Vagina (tissue), 2 donors: ENCODE results near the gene KRTAP5-3.

Source experiments
- CTCF ChIP-seq, 3 experiments: fragments of 450-650 bp in 2 of 3; fragments of 200-600 bp in 1 of 3; sonication (generic) in 1 of 3; IDR thresholded peaks; one replicate each; pipeline ENCODE4 v1.5.1; 2017 to 2019; ENCODE audit warnings: antibody characterized with exemption in 3 of 3, mild to moderate bottlenecking in 2 of 3, moderate library complexity in 2 of 3
- POLR2A ChIP-seq, 2 donors: fragments of 450-650 bp; IDR thresholded peaks; one replicate each; pipeline ENCODE4 v1.6.1; 2017; ENCODE audit warnings: antibody characterized with exemption in 2 of 2, mild to moderate bottlenecking in 2 of 2, moderate library complexity in 2 of 2

DNA sequence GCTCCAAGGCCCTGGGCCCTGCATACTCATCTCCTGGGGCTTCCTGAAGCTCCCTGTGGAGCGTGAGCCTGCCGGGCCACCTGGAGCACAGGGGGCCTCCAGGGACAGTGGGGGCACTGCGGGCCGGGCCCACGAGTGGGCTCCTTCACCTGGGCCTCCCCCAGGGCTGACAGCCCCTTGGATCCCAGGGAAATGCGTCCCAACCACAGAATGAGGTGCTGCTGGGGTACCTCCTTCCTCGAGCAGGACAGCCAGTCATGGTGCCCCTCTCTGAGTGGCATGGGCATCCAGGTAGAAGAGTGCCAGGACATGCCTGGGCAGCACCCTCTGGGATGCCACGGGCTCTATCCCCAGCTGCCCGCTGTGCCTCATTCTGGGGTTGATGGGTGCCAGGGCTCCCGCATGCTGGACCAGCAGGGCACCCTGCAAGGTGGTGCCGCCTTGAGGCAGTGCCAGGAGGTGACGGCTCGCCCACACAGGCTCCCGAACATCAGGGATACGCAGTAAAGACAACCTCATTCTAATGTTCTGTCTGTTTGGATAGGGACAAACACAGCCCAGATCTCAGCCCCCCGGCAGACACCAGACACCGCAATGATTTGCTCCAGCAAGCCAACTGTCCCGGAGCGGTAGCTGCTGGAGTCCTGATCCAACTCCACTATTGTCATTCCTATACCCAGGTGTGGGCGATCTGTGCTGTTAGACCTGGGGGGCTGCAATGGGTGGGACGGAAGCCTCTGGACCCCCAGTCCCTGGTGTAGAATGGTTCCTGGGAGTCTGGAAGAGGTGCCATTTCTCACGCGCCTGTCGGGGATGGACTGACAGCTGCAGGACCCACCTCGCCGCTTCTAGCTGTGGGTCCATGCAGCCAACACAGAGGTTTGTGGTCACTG is 47.2 kb upstream of the KRTAP5-3 start:
- no peak for TF ChIP-seq POLR2A (IDR thresholded peaks at IDR 0.05)
- no peak for TF ChIP-seq CTCF (IDR thresholded peaks at IDR 0.05)
